Measurements from ENCODE around the gene CFAP54.

Gene CFAP54

GRCh38 chr12:96821592-96821991, 332.2 kb downstream of the CFAP54 start:
- no CpG with 5 or more reads among the region's 3 CpGs for WGBS (ENCODE audit: insufficient coverage, insufficient read length)
- Histone ChIP-seq H3K9me3 (ENCODE audit: control insufficient read depth, insufficient read depth, low read length) (no peaks in the 10 kb centered on the region), H3K27me3 (ENCODE audit: control insufficient read depth, insufficient read depth, low read length) (no peaks in the 10 kb centered on the region)

GRCh38 chr12:96822641-96823040, 333.3 kb downstream of the CFAP54 start:
- Histone ChIP-seq H3K36me3 (ENCODE audit: control insufficient read depth, insufficient read depth, low read length) (no peaks in the 10 kb centered on the region), H3K9me3 (ENCODE audit: control insufficient read depth, insufficient read depth, low read length) (no peaks in the 10 kb centered on the region), H3K4me1 (ENCODE audit: control insufficient read depth, insufficient read depth, low read length) (no peaks in the 10 kb centered on the region), H3K4me3 (ENCODE audit: low read length) (no peak overlapping the region), H3K27me3 (ENCODE audit: control insufficient read depth, insufficient read depth, low read length) (no peaks in the 10 kb centered on the region), H3K27ac (ENCODE audit: low read length) (no peak overlapping the region)
- DNase-seq (ENCODE audit: low read depth, low spot score): no peak
- no CpG with 5 or more reads among the region's 1 CpG for WGBS (ENCODE audit: insufficient coverage, insufficient read length)

More at GRCh38 chr12:96821592-96821991, 332.2 kb downstream of the CFAP54 start:
- no peak for DNase-seq (ENCODE audit: low read depth, low spot score)
- Histone ChIP-seq H3K36me3 (ENCODE audit: control insufficient read depth, insufficient read depth, low read length) (no peaks in the 10 kb centered on the region), H3K4me3 (ENCODE audit: low read length) (no peak overlapping the region), H3K4me1 (ENCODE audit: control insufficient read depth, insufficient read depth, low read length) (no peaks in the 10 kb centered on the region), H3K27ac (ENCODE audit: low read length) (no peak overlapping the region)

- Histone ChIP-seq H3K27ac (ENCODE audit: low read length) (no peak overlapping the region), H3K4me1 (ENCODE audit: control insufficient read depth, insufficient read depth, low read length) (no peaks in the 10 kb centered on the region), H3K9me3 (ENCODE audit: control insufficient read depth, insufficient read depth, low read length) (no peaks in the 10 kb centered on the region), H3K27me3 (ENCODE audit: control insufficient read depth, insufficient read depth, low read length) (no peaks in the 10 kb centered on the region), H3K36me3 (ENCODE audit: control insufficient read depth, insufficient read depth, low read length) (no peaks in the 10 kb centered on the region), H3K4me3 (ENCODE audit: low read length) (no peak overlapping the region)
- no peak for DNase-seq (ENCODE audit: low read depth, low spot score)
- WGBS (ENCODE audit: insufficient coverage, insufficient read length): no CpG with 5 or more reads among the region's 7 CpGs
These were observed 334.9 kb downstream of the CFAP54 start for GRCh38 chr12:96824074-96824837.

GRCh38 chr12:96824838-96825236, 335.5 kb downstream of the CFAP54 start:
- Histone ChIP-seq H3K27me3 (ENCODE audit: control insufficient read depth, insufficient read depth, low read length) (no peaks in the 10 kb centered on the region), H3K36me3 (ENCODE audit: control insufficient read depth, insufficient read depth, low read length) (no peaks in the 10 kb centered on the region), H3K9me3 (ENCODE audit: control insufficient read depth, insufficient read depth, low read length) (no peaks in the 10 kb centered on the region), H3K27ac (ENCODE audit: low read length) (no peak overlapping the region), H3K4me1 (ENCODE audit: control insufficient read depth, insufficient read depth, low read length) (no peaks in the 10 kb centered on the region), H3K4me3 (ENCODE audit: low read length) (no peak overlapping the region)
- no CpG with 5 or more reads among the region's 2 CpGs for WGBS (ENCODE audit: insufficient coverage, insufficient read length)
- DNase-seq (ENCODE audit: low read depth, low spot score): no peak

- H3K27ac ChIP-seq (ENCODE audit: low read length): no peak overlapping the region
- no peaks in the 10 kb centered on the region for H3K9me3 ChIP-seq (ENCODE audit: control insufficient read depth, insufficient read depth, low read length)
- no peak for DNase-seq (ENCODE audit: low read depth, low spot score)
- no peaks in the 10 kb centered on the region for H3K4me1 ChIP-seq (ENCODE audit: control insufficient read depth, insufficient read depth, low read length)
- no CpG with 5 or more reads among the region's 5 CpGs for WGBS (ENCODE audit: insufficient coverage, insufficient read length)
- no peak overlapping the region for H3K4me3 ChIP-seq (ENCODE audit: low read length)
- no peaks in the 10 kb centered on the region for H3K27me3 ChIP-seq (ENCODE audit: control insufficient read depth, insufficient read depth, low read length)
- H3K36me3 ChIP-seq (ENCODE audit: control insufficient read depth, insufficient read depth, low read length): no peaks in the 10 kb centered on the region
These were observed 338.9 kb downstream of the CFAP54 start for GRCh38 chr12:96828169-96828789.

GRCh38 chr12:96829354-96829753, 340.0 kb downstream of the CFAP54 start:
- Histone ChIP-seq H3K4me3 (ENCODE audit: low read length) (no peak overlapping the region), H3K36me3 (ENCODE audit: control insufficient read depth, insufficient read depth, low read length) (no peaks in the 10 kb centered on the region), H3K9me3 (ENCODE audit: control insufficient read depth, insufficient read depth, low read length) (no peaks in the 10 kb centered on the region), H3K4me1 (ENCODE audit: control insufficient read depth, insufficient read depth, low read length) (no peaks in the 10 kb centered on the region), H3K27me3 (ENCODE audit: control insufficient read depth, insufficient read depth, low read length) (no peaks in the 10 kb centered on the region), H3K27ac (ENCODE audit: low read length) (no peak overlapping the region)
- DNase-seq (ENCODE audit: low read depth, low spot score): no peak
- WGBS (ENCODE audit: insufficient coverage, insufficient read length): 100% methylated on average over 1 of the region's 3 CpGs

- no peaks in the 10 kb centered on the region for H3K27me3 ChIP-seq (ENCODE audit: control insufficient read depth, insufficient read depth, low read length)
- no peak overlapping the region for H3K27ac ChIP-seq (ENCODE audit: low read length)
- DNase-seq (ENCODE audit: low read depth, low spot score): no peak
- H3K9me3 ChIP-seq (ENCODE audit: control insufficient read depth, insufficient read depth, low read length): no peaks in the 10 kb centered on the region
- H3K36me3 ChIP-seq (ENCODE audit: control insufficient read depth, insufficient read depth, low read length): no peaks in the 10 kb centered on the region
- no peaks in the 10 kb centered on the region for H3K4me1 ChIP-seq (ENCODE audit: control insufficient read depth, insufficient read depth, low read length)
- no peak overlapping the region for H3K4me3 ChIP-seq (ENCODE audit: low read length)
- no CpG with 5 or more reads among the region's 1 CpG for WGBS (ENCODE audit: insufficient coverage, insufficient read length)
These were observed 342.0 kb downstream of the CFAP54 start for GRCh38 chr12:96831346-96831745.

GRCh38 chr12:96846293-96846692, 356.9 kb downstream of the CFAP54 start:
- Histone ChIP-seq H3K27me3 (ENCODE audit: control insufficient read depth, insufficient read depth, low read length) (no peaks in the 10 kb centered on the region), H3K4me3 (ENCODE audit: low read length) (no peak overlapping the region), H3K9me3 (ENCODE audit: control insufficient read depth, insufficient read depth, low read length) (no peaks in the 10 kb centered on the region), H3K27ac (ENCODE audit: low read length) (no peak overlapping the region), H3K4me1 (ENCODE audit: control insufficient read depth, insufficient read depth, low read length) (peaks cover 2% of the 10 kb centered on the region; the same call in 1 of the 2 replicates), H3K36me3 (ENCODE audit: control insufficient read depth, insufficient read depth, low read length) (no peaks in the 10 kb centered on the region)
- WGBS (ENCODE audit: insufficient coverage, insufficient read length): no CpG with 5 or more reads among the region's 2 CpGs
- DNase-seq (ENCODE audit: low read depth, low spot score): no peak

GRCh38 chr12:96850676-96851075, 361.3 kb downstream of the CFAP54 start:
- H3K4me1 ChIP-seq (ENCODE audit: control insufficient read depth, insufficient read depth, low read length): peaks cover 2% of the 10 kb centered on the region; the same call in 1 of the 2 replicates

GRCh38 chr12:96858162-96858561, 368.8 kb downstream of the CFAP54 start:
- Histone ChIP-seq H3K4me1 (ENCODE audit: control insufficient read depth, insufficient read depth, low read length) (no peaks in the 10 kb centered on the region), H3K27me3 (ENCODE audit: control insufficient read depth, insufficient read depth, low read length) (no peaks in the 10 kb centered on the region), H3K36me3 (ENCODE audit: control insufficient read depth, insufficient read depth, low read length) (no peaks in the 10 kb centered on the region), H3K9me3 (ENCODE audit: control insufficient read depth, insufficient read depth, low read length) (no peaks in the 10 kb centered on the region), H3K4me3 (ENCODE audit: low read length) (no peak overlapping the region), H3K27ac (ENCODE audit: low read length) (no peak overlapping the region)
- DNase-seq (ENCODE audit: low read depth, low spot score): no peak
- no CpG with 5 or more reads among the region's 1 CpG for WGBS (ENCODE audit: insufficient coverage, insufficient read length)

More at GRCh38 chr12:96850676-96851075, 361.3 kb downstream of the CFAP54 start:
- no peak for DNase-seq (ENCODE audit: low read depth, low spot score)
- H3K27ac ChIP-seq (ENCODE audit: low read length): no peak overlapping the region
- no peaks in the 10 kb centered on the region for H3K27me3 ChIP-seq (ENCODE audit: control insufficient read depth, insufficient read depth, low read length)
- H3K9me3 ChIP-seq (ENCODE audit: control insufficient read depth, insufficient read depth, low read length): no peaks in the 10 kb centered on the region
- no CpG with 5 or more reads among the region's 3 CpGs for WGBS (ENCODE audit: insufficient coverage, insufficient read length)
- no peak overlapping the region for H3K4me3 ChIP-seq (ENCODE audit: low read length)
- no peaks in the 10 kb centered on the region for H3K36me3 ChIP-seq (ENCODE audit: control insufficient read depth, insufficient read depth, low read length)

Data from iPS DF 6.9 (cell line).